IMR-90 (cell line): Measurements from ENCODE around the gene TXNDC11. TPM values are rescaled to one million over a fixed set of nuclear protein-coding genes. Genes with fewer than 3 reads are reported as not detected.

Source experiments
- ATAC-seq: fragments of 200-7000 bp; cut with Tn5 transposase; 2 replicates; pipeline ENCODE4 v1.9.1; 2020; ENCODE audit warnings: low read depth, mild to moderate bottlenecking, moderate library complexity
- BruUV-seq: library from RNA; stranded (reverse); fragments of 400-500 nt; replicated peaks from 2 replicates; lab custom pipeline; 2021; lab: Mats Ljungman, UMichigan
- CTCF ChIA-PET: fragments of 300-600 bp; formaldehyde crosslinking; extraction: SDS; loops from one replicate; lab custom pipeline; 2021; ENCODE audit warnings: antibody characterized with exemption; lab: Yijun Ruan, JAX
- POLR2A ChIA-PET: fragments of 300-600 bp; sonication (Branson Sonifier 250); formaldehyde crosslinking; loops from one replicate; lab custom pipeline; 2022; ENCODE audit warnings: antibody characterized with exemption; ENCODE audit not compliant: unreplicated experiment; lab: Charles Lee
- DNase-seq: peaks from one replicate; pipeline ENCODE4 v3.0.0; 2013
- H2AFZ ChIP-seq: replicated peaks from 2 replicates; pipeline ENCODE3; 2013; ENCODE audit warnings: low read length, mild to moderate bottlenecking; ENCODE audit not compliant: poor library complexity
- H2AK5ac ChIP-seq: 2 replicates; pipeline ENCODE4 v1.6.1; 2013; ENCODE audit warnings: low read depth, low read length, inconsistent platforms
- H2AK9ac ChIP-seq: replicated peaks from 2 replicates; pipeline ENCODE3; 2013; ENCODE audit warnings: mild to moderate bottlenecking, low read depth, low read length, moderate library complexity; ENCODE audit not compliant: poor library complexity
- H2BK120ac ChIP-seq: 2 replicates; pipeline ENCODE4 v1.6.1; 2013; ENCODE audit warnings: low read depth, low read length, inconsistent platforms
- H2BK15ac ChIP-seq: 3 replicates; pipeline ENCODE4 v1.6.1; 2013; ENCODE audit warnings: low read depth, low read length, inconsistent platforms
- H2BK20ac ChIP-seq: 2 replicates; pipeline ENCODE4 v1.6.1; 2013; ENCODE audit warnings: low read depth, mild to moderate bottlenecking, inconsistent platforms, low read length, moderate library complexity
- H2BK5ac ChIP-seq: 2 replicates; pipeline ENCODE4 v1.6.1; 2013; ENCODE audit warnings: mild to moderate bottlenecking, low read depth, low read length, inconsistent platforms; ENCODE audit not compliant: poor library complexity, severe bottlenecking
- H3K14ac ChIP-seq: replicated peaks from 2 replicates; pipeline ENCODE4 v1.6.1; 2013; ENCODE audit warnings: low read depth, low read length, inconsistent platforms
- H3K18ac ChIP-seq: 2 replicates; pipeline ENCODE4 v1.6.1; 2013; ENCODE audit warnings: low read depth, low read length, control low read depth
- H3K23ac ChIP-seq: 2 replicates; pipeline ENCODE4 v1.6.1; 2013; ENCODE audit warnings: low read depth, low read length, inconsistent platforms
- H3K27ac ChIP-seq: 2 replicates; pipeline ENCODE4 v1.5.1; 2013; ENCODE audit warnings: mild to moderate bottlenecking, control low read depth, low read length; ENCODE audit not compliant: insufficient read depth
- H3K27me3 ChIP-seq: 2 replicates; pipeline ENCODE4 v1.6.1; 2013; ENCODE audit warnings: low read length; ENCODE audit not compliant: control insufficient read depth, insufficient read depth
- H3K36me3 ChIP-seq: 2 replicates; pipeline ENCODE4 v1.6.1; 2013; ENCODE audit warnings: low read length, mixed read lengths; ENCODE audit not compliant: control insufficient read depth, insufficient read depth
- H3K4ac ChIP-seq: 2 replicates; pipeline ENCODE4 v1.6.1; 2013; ENCODE audit warnings: low read depth, low read length, inconsistent platforms
- H3K4me1 ChIP-seq: 2 replicates; pipeline ENCODE4 v1.6.1; 2013; ENCODE audit warnings: low read length, mixed read lengths; ENCODE audit not compliant: control insufficient read depth, insufficient read depth
- H3K4me2 ChIP-seq: 2 replicates; pipeline ENCODE4 v1.6.1; 2013; ENCODE audit warnings: low read depth, mild to moderate bottlenecking, control low read depth, low read length, moderate library complexity
- H3K4me3 ChIP-seq: 2 replicates; pipeline ENCODE4 v1.5.1; 2013; ENCODE audit warnings: low read depth, mild to moderate bottlenecking, control low read depth, low read length, moderate library complexity; ENCODE audit not compliant: insufficient read depth
- H3K56ac ChIP-seq: 2 replicates; pipeline ENCODE4 v1.6.1; 2013; ENCODE audit warnings: low read length, inconsistent platforms; ENCODE audit not compliant: insufficient read depth; ENCODE audit errors: extremely low read depth
- H3K79me1 ChIP-seq, 2 experiments: 2 replicates each; pipeline ENCODE4 v1.6.1; 2013; ENCODE audit warnings: low read length in 2 of 2, inconsistent platforms in 1 of 2, low read depth in 1 of 2
- H3K9ac ChIP-seq: 2 replicates; pipeline ENCODE4 v1.6.1; 2013; ENCODE audit warnings: low read depth, low read length, control low read depth
- H3K9me1 ChIP-seq: 2 replicates; pipeline ENCODE4 v1.6.1; 2013; ENCODE audit warnings: low read length, inconsistent platforms; ENCODE audit not compliant: insufficient read depth
- H3K9me3 ChIP-seq: 2 replicates; pipeline ENCODE4 v1.6.1; 2013; ENCODE audit warnings: low read length; ENCODE audit not compliant: control insufficient read depth, insufficient read depth
- H4K20me1 ChIP-seq: 2 replicates; pipeline ENCODE4 v1.6.1; 2013; ENCODE audit warnings: low read length, inconsistent platforms; ENCODE audit not compliant: insufficient read depth
- H4K5ac ChIP-seq: 2 replicates; pipeline ENCODE4 v1.6.1; 2013; ENCODE audit warnings: mild to moderate bottlenecking, low read depth, low read length, control low read depth
- H4K8ac ChIP-seq, 2 experiments: 2 replicates each; pipeline ENCODE4 v1.6.1; 2013; ENCODE audit warnings: low read depth in 2 of 2, low read length in 2 of 2, control low read depth in 1 of 2, inconsistent platforms in 1 of 2
- H4K91ac ChIP-seq: 2 replicates; pipeline ENCODE4 v1.6.1; 2013; ENCODE audit warnings: low read depth, low read length, inconsistent platforms; ENCODE audit not compliant: insufficient read depth
- BHLHE40 ChIP-seq: fragments of 150-350 bp; IDR thresholded peaks from 2 replicates; pipeline ENCODE4 v1.6.1; 2016; ENCODE audit warnings: mild to moderate bottlenecking, low read depth, low read length
- CEBPB ChIP-seq: IDR thresholded peaks from 2 replicates; pipeline ENCODE4 v1.6.1; 2012; ENCODE audit warnings: low read depth, low read length, improper control_type of control experiment
- CHD1 ChIP-seq: IDR thresholded peaks from 2 replicates; pipeline ENCODE4 v1.6.1; 2012; ENCODE audit warnings: low read depth, low read length, improper control_type of control experiment
- CTCF ChIP-seq: conservative IDR thresholded peaks from 2 replicates; pipeline ENCODE4 v1.5.1; 2012; ENCODE audit warnings: mild to moderate bottlenecking, low read depth, low read length, improper control_type of control experiment
- ELK1 ChIP-seq: fragments of 150-350 bp; IDR thresholded peaks from 2 replicates; pipeline ENCODE4 v1.6.1; 2016; ENCODE audit warnings: low read depth, mild to moderate bottlenecking, low read length, moderate library complexity, borderline replicate concordance
- FOS ChIP-seq: fragments of 150-350 bp; IDR thresholded peaks from 2 replicates; pipeline ENCODE4 v1.6.1; 2016; ENCODE audit warnings: low read depth, low read length
- MAFK ChIP-seq: IDR thresholded peaks from 2 replicates; pipeline ENCODE4 v1.6.1; 2012; ENCODE audit warnings: low read depth, low read length, improper control_type of control experiment
- MAZ ChIP-seq: IDR thresholded peaks from 2 replicates; pipeline ENCODE4 v1.6.1; 2012; ENCODE audit warnings: low read depth, mild to moderate bottlenecking, low read length, improper control_type of control experiment, moderate library complexity, borderline replicate concordance
- MXI1 ChIP-seq: IDR thresholded peaks from 2 replicates; pipeline ENCODE4 v1.6.1; 2012; ENCODE audit warnings: low read depth, mild to moderate bottlenecking, low read length, moderate library complexity, borderline replicate concordance
- NFE2L2 ChIP-seq: fragments of 150-350 bp; IDR thresholded peaks from 2 replicates; pipeline ENCODE4 v1.6.1; 2016; ENCODE audit warnings: low read depth, mild to moderate bottlenecking, low read length
- POLR2A ChIP-seq: IDR thresholded peaks from 2 replicates; pipeline ENCODE4 v1.6.1; 2012; ENCODE audit warnings: mild to moderate bottlenecking, low read depth, low read length
- RAD21 ChIP-seq: IDR thresholded peaks from 2 replicates; pipeline ENCODE4 v1.6.1; 2012; ENCODE audit warnings: low read length, improper control_type of control experiment
- RCOR1 ChIP-seq: IDR thresholded peaks from 2 replicates; pipeline ENCODE4 v1.6.1; 2012; ENCODE audit warnings: mild to moderate bottlenecking, low read length, improper control_type of control experiment; ENCODE audit not compliant: insufficient replicate concordance
- RFX5 ChIP-seq: IDR thresholded peaks from 2 replicates; pipeline ENCODE4 v1.8.0; 2012; ENCODE audit warnings: low read depth, mild to moderate bottlenecking, low read length, moderate library complexity
- SMC3 ChIP-seq: fragments of 150-350 bp; IDR thresholded peaks from 2 replicates; pipeline ENCODE4 v1.6.1; 2016; ENCODE audit warnings: low read depth, mild to moderate bottlenecking, antibody characterized with exemption, low read length, moderate library complexity
- USF2 ChIP-seq: fragments of 150-350 bp; IDR thresholded peaks from 2 replicates; pipeline ENCODE4 v1.6.1; 2017; ENCODE audit warnings: mild to moderate bottlenecking, antibody characterized with exemption, low read length, low read depth
- WGBS, 2 experiments: methylation state at CpG; one replicate each; pipeline versions ENCODE4 v1.1.5 to v1.1.7; 2013; ENCODE audit warnings: missing lambda C conversion rate in 2 of 2; ENCODE audit not compliant: insufficient read length in 1 of 2; ENCODE audit errors: extremely low coverage in 2 of 2; 5-methylcytosine and 5-hydroxymethylcytosine counted together
- dilution Hi-C: fragments of 300-500 bp; cut with HindIII; formaldehyde crosslinking; loops from one replicate; pipeline ENCODE4 v1.14.3; 2018; ENCODE audit warnings: low sequenced_read_pairs; ENCODE audit not compliant: unreplicated experiment
- in situ Hi-C: fragments of 300-500 bp; cut with MboI; formaldehyde crosslinking; loops from 3 replicates; pipeline ENCODE4 v1.14.3; 2019; ENCODE audit warnings: low sequenced_read_pairs, inconsistent platforms, mixed read lengths
- intact Hi-C: fragments of 100-400 bp; cut with micrococcal nuclease; formaldehyde crosslinking; loops from 2 replicates; pipeline ENCODE4 v1.10.0; 2022
- polyA plus RNA-seq, 3 experiments: library from polyadenylated mRNA; depleted of rRNA; stranded (reverse); fragments of >200 nt; gene quantifications; 2 replicates each; pipeline ENCODE4 v1.2.3, GENCODE V29; 2012; ENCODE audit warnings: low replicate concordance in 1 of 3
- total RNA-seq: library from RNA; depleted of rRNA; stranded (reverse); fragments of >200 nt; gene quantifications from 2 replicates; pipeline ENCODE4 v1.2.3, GENCODE V29; 2012

Gene TXNDC11
- total and polyA plus RNA-seq, 2 of the 4 experiments (the other 2 are of a cell fraction) = 25.3 to 42.9 TPM

GRCh38 chr16:11682655-11683096, 60.0 kb downstream of the TXNDC11 start:
- no peak overlapping the region for H3K9ac ChIP-seq
- no peak overlapping the region for H4K8ac ChIP-seq
- H3K27ac ChIP-seq = no peak overlapping the region
- peaks cover 23% of the 10 kb centered on the region for H3K9me1 ChIP-seq
- no peak overlapping the region for H3K4me3 ChIP-seq
- H2BK20ac ChIP-seq = no peak overlapping the region
- peak overlapping the region; percentile 21; the same call in 1 of the 2 replicates for H3K4me2 ChIP-seq
- dilution Hi-C loops = no loop called here
- no peak overlapping the region for H2BK120ac ChIP-seq
- no peak overlapping the region; the same call in 2 of the 3 replicates for H2BK15ac ChIP-seq
- no peak overlapping the region for H2AK9ac ChIP-seq
- peaks cover 39 to 76% of the 10 kb centered on the region in 2 experiments for H3K79me1 ChIP-seq
- H2AK5ac ChIP-seq = no peak overlapping the region
- TF ChIP-seq SMC3 (no peak), POLR2A (no peak), RFX5 (no peak), RCOR1 (no peak), FOS (peak; percentile 91), CTCF (no peak), CHD1 (no peak), NFE2L2 (peak; percentile 92), CEBPB (peak; percentile 61), MXI1 (no peak), ELK1 (no peak), USF2 (no peak), MAFK (peak; percentile 50), RAD21 (no peak), MAZ (no peak), BHLHE40 (peak; percentile 59)
- peaks cover 64% of the 10 kb centered on the region for H4K20me1 ChIP-seq
- ChIA-PET POLR2A (no interaction called here), CTCF (interaction anchor here (1.7 kb wide), 1 partner anchor 276 kb away, joined by 5 read pairs; no protein-coding TSS in a partner anchor)
- 0 out of 2 replicates have a peak overlapping the region, but pooled peaks have one; percentile 3 for H3K18ac ChIP-seq
- no peak overlapping the region for H4K5ac ChIP-seq
- no peak overlapping the region for H3K56ac ChIP-seq
- WGBS, 2 experiments = no CpG with 5 or more reads among the region's 5 CpGs
- in situ Hi-C loops = no loop called here
- H3K27me3 ChIP-seq = no peaks in the 10 kb centered on the region
- no peak overlapping the region for H2AFZ ChIP-seq
- intact Hi-C loops = no loop called here
- peaks cover 44% of the 10 kb centered on the region for H3K36me3 ChIP-seq
- H3K14ac ChIP-seq = 0 out of 2 replicates have a peak overlapping the region, but pooled peaks have one; percentile 2
- peak; percentile 75 for ATAC-seq
- no peak overlapping the region for H4K91ac ChIP-seq
- no peak overlapping the region for H3K23ac ChIP-seq
- peak; percentile 99 for DNase-seq
- H2BK5ac ChIP-seq = peak overlapping the region; percentile 21
- BruUV-seq = no TSS peak
- H3K4ac ChIP-seq = peak overlapping the region; percentile 2; the same call in 1 of the 2 replicates
- no peaks in the 10 kb centered on the region for H3K9me3 ChIP-seq
- peaks cover 25% of the 10 kb centered on the region for H3K4me1 ChIP-seq
